Measurements from ENCODE around the gene PCDHGA6. TPM values are rescaled to one million over a fixed set of nuclear protein-coding genes. Genes with fewer than 3 reads are reported as not detected.

The PCDHGA6 gene
- total RNA-seq, 2 donors from 2014 or later = 0.82 to 1.5 TPM

DNA sequence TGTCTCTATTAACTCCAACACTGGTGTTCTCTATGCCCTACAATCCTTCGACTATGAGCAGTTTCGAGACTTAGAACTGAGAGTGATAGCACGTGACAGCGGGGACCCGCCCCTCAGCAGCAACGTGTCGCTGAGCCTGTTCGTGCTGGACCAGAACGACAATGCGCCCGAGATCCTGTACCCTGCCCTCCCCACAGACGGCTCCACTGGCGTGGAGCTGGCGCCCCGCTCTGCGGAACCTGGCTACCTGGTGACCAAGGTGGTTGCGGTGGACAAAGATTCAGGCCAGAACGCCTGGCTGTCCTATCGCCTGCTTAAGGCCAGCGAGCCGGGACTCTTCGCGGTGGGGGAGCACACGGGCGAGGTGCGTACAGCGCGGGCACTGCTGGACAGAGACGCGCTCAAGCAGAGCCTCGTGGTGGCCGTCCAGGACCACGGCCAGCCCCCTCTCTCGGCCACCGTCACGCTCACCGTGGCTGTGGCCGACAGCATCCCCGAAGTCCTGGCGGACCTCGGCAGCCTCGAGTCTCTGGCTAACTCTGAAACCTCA is 49.1 kb downstream of the PCDHGA6 start:
- no peak for DNase-seq
- Histone ChIP-seq H3K4me1 (no peaks in the 10 kb centered on the region), H3K9ac (ENCODE audit: low read depth in 2 of 2, low read length in 2 of 2) (no peak overlapping the region), H3K9me3 (peaks cover 16% of the 10 kb centered on the region), H3K4me3 (no peak overlapping the region), H3K27me3 (peaks cover 5% of the 10 kb centered on the region), H3K27ac (no peak overlapping the region), H3K36me3 (no peaks in the 10 kb centered on the region)
- TF ChIP-seq, protein P1, sequence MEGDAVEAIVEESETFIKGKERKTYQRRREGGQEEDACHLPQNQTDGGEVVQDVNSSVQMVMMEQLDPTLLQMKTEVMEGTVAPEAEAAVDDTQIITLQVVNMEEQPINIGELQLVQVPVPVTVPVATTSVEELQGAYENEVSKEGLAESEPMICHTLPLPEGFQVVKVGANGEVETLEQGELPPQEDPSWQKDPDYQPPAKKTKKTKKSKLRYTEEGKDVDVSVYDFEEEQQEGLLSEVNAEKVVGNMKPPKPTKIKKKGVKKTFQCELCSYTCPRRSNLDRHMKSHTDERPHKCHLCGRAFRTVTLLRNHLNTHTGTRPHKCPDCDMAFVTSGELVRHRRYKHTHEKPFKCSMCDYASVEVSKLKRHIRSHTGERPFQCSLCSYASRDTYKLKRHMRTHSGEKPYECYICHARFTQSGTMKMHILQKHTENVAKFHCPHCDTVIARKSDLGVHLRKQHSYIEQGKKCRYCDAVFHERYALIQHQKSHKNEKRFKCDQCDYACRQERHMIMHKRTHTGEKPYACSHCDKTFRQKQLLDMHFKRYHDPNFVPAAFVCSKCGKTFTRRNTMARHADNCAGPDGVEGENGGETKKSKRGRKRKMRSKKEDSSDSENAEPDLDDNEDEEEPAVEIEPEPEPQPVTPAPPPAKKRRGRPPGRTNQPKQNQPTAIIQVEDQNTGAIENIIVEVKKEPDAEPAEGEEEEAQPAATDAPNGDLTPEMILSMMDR (IDR thresholded peaks at IDR 0.05) = no peak
- intact Hi-C loops (cut with DNase I) = no loop called here

DNA sequence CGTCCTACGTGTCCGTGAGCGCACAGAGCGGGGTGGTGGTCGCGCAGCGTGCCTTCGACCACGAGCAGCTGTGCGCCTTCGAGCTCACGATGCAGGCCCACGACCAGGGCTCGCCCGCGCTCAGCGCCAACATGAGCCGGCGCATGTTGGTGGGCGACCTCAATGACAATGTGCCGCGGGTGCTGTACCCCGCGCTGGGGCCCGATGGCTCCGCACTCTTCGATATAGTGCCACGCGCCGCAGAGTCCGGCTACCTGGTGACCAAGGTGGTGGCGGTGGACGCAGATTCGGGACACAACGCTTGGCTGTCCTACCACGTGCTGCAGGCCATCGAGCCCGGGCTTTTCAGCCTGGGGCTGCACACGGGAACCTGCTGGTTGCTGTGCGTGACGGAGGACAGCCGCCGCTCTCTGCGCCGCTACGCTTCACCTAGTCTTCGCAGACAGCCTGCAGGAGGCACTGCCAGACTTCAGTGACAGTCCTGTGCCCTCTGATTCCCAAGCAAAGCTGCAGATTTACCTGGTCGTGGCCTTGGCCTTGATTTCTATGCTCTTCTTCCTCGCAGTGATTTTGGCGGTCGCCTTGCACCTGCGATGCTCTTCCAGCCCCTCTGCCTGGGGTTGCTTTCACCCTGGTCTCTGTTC is 54.2 kb downstream of the PCDHGA6 start:
- DNase-seq = no peak
- Histone ChIP-seq H3K27me3 (no peaks in the 10 kb centered on the region), H3K9me3 (peaks cover 12% of the 10 kb centered on the region), H3K36me3 (no peaks in the 10 kb centered on the region), H3K4me3 (no peak overlapping the region), H3K27ac (no peak overlapping the region), H3K9ac (ENCODE audit: low read depth in 2 of 2, low read length in 2 of 2) (no peak overlapping the region), H3K4me1 (no peaks in the 10 kb centered on the region)
- intact Hi-C loops (cut with DNase I) = no loop called here
- TF ChIP-seq, protein P1 (IDR thresholded peaks at IDR 0.05) = no peak

Other genes with a start within 250 kb of the PCDHGA6 start
- gene PCDHB5, start 238.7 kb upstream of the PCDHGA6 start, total RNA-seq = under 1 TPM; 0.10 to 0.66 TPM
- under 1 TPM; 0.11 to 0.15 TPM for gene PCDHB6, start 223.8 kb upstream of the PCDHGA6 start, total RNA-seq
- gene PCDHB7, start 201.2 kb upstream of the PCDHGA6 start, total RNA-seq = under 1 TPM; 0.15 to 0.40 TPM
- under 1 TPM; 0.25 to 0.40 TPM for gene PCDHB8, start 196.1 kb upstream of the PCDHGA6 start, total RNA-seq
- under 1 TPM; 0.17 to 0.53 TPM for gene PCDHB16, start 191.5 kb upstream of the PCDHGA6 start, total RNA-seq
- under 1 TPM; 0.47 to 0.53 TPM for gene PCDHB9, start 186.7 kb upstream of the PCDHGA6 start, total RNA-seq
- 1 to 10 TPM in 1 of 2 donors, under 1 TPM in 1; 0.17 to 1.1 TPM for gene PCDHB10, start 181.5 kb upstream of the PCDHGA6 start, total RNA-seq
- 1 to 10 TPM in 1 of 2 donors, under 1 TPM in 1; 0.59 to 2.2 TPM for gene PCDHB11, start 174.3 kb upstream of the PCDHGA6 start, total RNA-seq
- under 1 TPM; 0.40 to 0.56 TPM for gene PCDHB12, start 165.2 kb upstream of the PCDHGA6 start, total RNA-seq
- gene PCDHB13, start 160.0 kb upstream of the PCDHGA6 start, total RNA-seq = 1 to 10 TPM in 1 of 2 donors, under 1 TPM in 1; 0.40 to 1.3 TPM
- gene PCDHB14, start 150.5 kb upstream of the PCDHGA6 start, total RNA-seq = 1 to 10 TPM in 1 of 2 donors, under 1 TPM in 1; 0.62 to 1.8 TPM
- 1 to 10 TPM in 1 of 2 donors, under 1 TPM in 1; 0.27 to 1.8 TPM for gene PCDHB15, start 128.5 kb upstream of the PCDHGA6 start, total RNA-seq
- 1 to 10 TPM in 1 of 2 donors, under 1 TPM in 1; 0.21 to 1.1 TPM for gene SLC25A2, start 69.8 kb upstream of the PCDHGA6 start, total RNA-seq
- gene TAF7, start 53.1 kb upstream of the PCDHGA6 start, total RNA-seq = 10 to 100 TPM; 49.3 to 70.2 TPM
- gene PCDHGA1, start 43.4 kb upstream of the PCDHGA6 start, total RNA-seq = under 1 TPM; 0.10 to 0.37 TPM
- under 1 TPM; 0.22 to 0.50 TPM for gene PCDHGA2, start 35.1 kb upstream of the PCDHGA6 start, total RNA-seq
- under 1 TPM; 0.10 to 0.21 TPM for gene PCDHGA3, start 30.1 kb upstream of the PCDHGA6 start, total RNA-seq
- gene PCDHGB1, start 23.8 kb upstream of the PCDHGA6 start, total RNA-seq = 1 to 10 TPM in 1 of 2 donors, under 1 TPM in 1; 0.15 to 1.7 TPM
- 1 to 10 TPM in 1 of 2 donors, under 1 TPM in 1; 0.20 to 1.4 TPM for gene PCDHGA4, start 18.9 kb upstream of the PCDHGA6 start, total RNA-seq
- gene PCDHGB2, start 13.9 kb upstream of the PCDHGA6 start, total RNA-seq = 1 to 10 TPM in 1 of 2 donors, under 1 TPM in 1; 0.47 to 1.8 TPM
- 1 to 10 TPM in 1 of 2 donors, under 1 TPM in 1; 0.52 to 1.1 TPM for gene PCDHGA5, start 9.7 kb upstream of the PCDHGA6 start, total RNA-seq
- 1 to 10 TPM in 1 of 2 donors, under 1 TPM in 1; 0.57 to 1.1 TPM for gene PCDHGB3, start 3.6 kb upstream of the PCDHGA6 start, total RNA-seq
- gene PCDHGA7, start 8.9 kb downstream of the PCDHGA6 start, total RNA-seq = 1 to 10 TPM in 1 of 2 donors, under 1 TPM in 1; 0.59 to 1.0 TPM
- gene PCDHGB4, start 13.8 kb downstream of the PCDHGA6 start, total RNA-seq = under 1 TPM; 0.69 to 0.96 TPM
- gene PCDHGA8, start 18.7 kb downstream of the PCDHGA6 start, total RNA-seq = under 1 TPM; 0.17 to 0.48 TPM
- 1 to 10 TPM; 2.1 to 3.1 TPM for gene PCDHGB5, start 24.1 kb downstream of the PCDHGA6 start, total RNA-seq
- 1 to 10 TPM; 1.1 to 2.2 TPM for gene PCDHGA9, start 28.9 kb downstream of the PCDHGA6 start, total RNA-seq
- gene PCDHGB6, start 34.1 kb downstream of the PCDHGA6 start, total RNA-seq = 1 to 10 TPM; 1.0 to 1.8 TPM
- gene PCDHGA10, start 39.1 kb downstream of the PCDHGA6 start, total RNA-seq = 1 to 10 TPM; 2.7 to 4.7 TPM
- gene PCDHGB7, start 43.8 kb downstream of the PCDHGA6 start, total RNA-seq = 1 to 10 TPM; 2.5 to 3.3 TPM
- gene PCDHGA11, start 47.2 kb downstream of the PCDHGA6 start, total RNA-seq = 1 to 10 TPM; 1.3 to 1.6 TPM
- 1 to 10 TPM; 1.0 to 1.5 TPM for gene PCDHGA12, start 56.6 kb downstream of the PCDHGA6 start, total RNA-seq
- gene PCDHGC3, start 102.1 kb downstream of the PCDHGA6 start, total RNA-seq = 10 to 100 TPM; 13.1 to 22.2 TPM
- under 1 TPM; 0.35 to 0.64 TPM for gene PCDHGC4, start 111.1 kb downstream of the PCDHGA6 start, total RNA-seq
- under 1 TPM; 0.32 to 0.64 TPM for gene PCDHGC5, start 115.2 kb downstream of the PCDHGA6 start, total RNA-seq
- 100 to 1,000 TPM; 113 to 143 TPM for gene DIAPH1, start 245.1 kb downstream of the PCDHGA6 start, total RNA-seq